Gastroesophageal sphincter (tissue), 4 donors: ENCODE measurements around the gene ZNF775. TPM values are rescaled to one million over a fixed set of nuclear protein-coding genes. Genes with fewer than 3 reads are reported as not detected.

Source experiments
- ATAC-seq: fragments of 150-250 bp; one replicate; pipeline ENCODE4 v1.9.1; 2016; ENCODE audit warnings: mild to moderate bottlenecking, moderate library complexity
- H3K27ac ChIP-seq, 4 donors: fragments of 200-600 bp; sonication (generic) in 3 of 4; 1 replicate in 3 of 4; 2 replicates in 1 of 4; pipeline ENCODE4 v1.5.1; 2016 to 2019
- H3K27me3 ChIP-seq: fragments of 200-600 bp; sonication (generic); one replicate; pipeline ENCODE4 v1.5.1; 2019
- H3K36me3 ChIP-seq, 2 donors: fragments of 200-600 bp; sonication (generic); one replicate each; pipeline ENCODE4 v1.5.1; 2019; ENCODE audit warnings: control low read depth in 1 of 2
- H3K4me1 ChIP-seq, 3 donors: fragments of 200-600 bp; sonication (generic); 1 replicate in 2 of 3; 2 replicates in 1 of 3; pipeline ENCODE4 v1.5.1; 2016 to 2019; ENCODE audit warnings: control low read depth in 2 of 3
- H3K4me3 ChIP-seq, 2 donors: fragments of 200-600 bp; sonication (generic); one replicate each; pipeline ENCODE4 v1.5.1; 2019; ENCODE audit warnings: mild to moderate bottlenecking in 1 of 2, moderate library complexity in 1 of 2
- H3K9me3 ChIP-seq, 3 donors: fragments of 200-600 bp; sonication (generic); one replicate each; pipeline ENCODE4 v1.5.1; 2017 to 2019; ENCODE audit warnings: control low read depth in 2 of 3
- CTCF ChIP-seq, 4 experiments: fragments of 200-600 bp in 2 of 4; fragments of 450-650 bp in 2 of 4; sonication (generic) in 1 of 4; IDR thresholded peaks; one replicate each; pipeline ENCODE4 v1.5.1; 2017 to 2019; ENCODE audit warnings: antibody characterized with exemption in 4 of 4, mild to moderate bottlenecking in 2 of 4, moderate library complexity in 2 of 4
- EP300 ChIP-seq: sonication (generic); formaldehyde crosslinking; IDR thresholded peaks from one replicate; pipeline ENCODE4 v1.6.1; 2017; ENCODE audit warnings: antibody characterized with exemption, mild to moderate bottlenecking
- POLR2A ChIP-seq, 2 donors: fragments of 450-650 bp; IDR thresholded peaks; one replicate each; pipeline ENCODE4 v1.6.1; 2017; ENCODE audit warnings: antibody characterized with exemption in 2 of 2, mild to moderate bottlenecking in 2 of 2, moderate library complexity in 1 of 2
- POLR2AphosphoS5 ChIP-seq: sonication (generic); formaldehyde crosslinking; IDR thresholded peaks from one replicate; pipeline ENCODE4 v1.6.1; 2017; ENCODE audit warnings: antibody characterized with exemption
- WGBS, 2 donors: methylation state at CpG; one replicate each; pipeline ENCODE4 v1.1.5; 2018; ENCODE audit warnings: low coverage in 1 of 2; 5-methylcytosine and 5-hydroxymethylcytosine counted together
- total RNA-seq, 4 donors: library from RNA; depleted of rRNA; stranded (reverse); fragments of >200 nt; gene quantifications; one replicate each; pipeline ENCODE4 v1.1.0, GENCODE V29; 2016

Gene ZNF775
- total RNA-seq, 4 donors from 2014 or later: 5.3 to 12.5 (median 10.5) TPM

- ATAC-seq: no peak
- Histone ChIP-seq H3K4me1 (peaks cover 0 to 42% (median 17%) of the 10 kb centered on the region in 3 donors), H3K36me3 (peaks cover 0 to 37% of the 10 kb centered on the region in 2 donors), H3K27ac (peak overlapping the region; percentile 91 to 95 (median 93)), H3K4me3 (peak overlapping the region; percentile 78 to 79), H3K9me3 (no peaks in the 10 kb centered on the region), H3K27me3 (no peaks in the 10 kb centered on the region)
- TF ChIP-seq CTCF (IDR thresholded peaks at IDR 0.05) (no peak), EP300 (no peak), POLR2AphosphoS5 (no peak), POLR2A (IDR thresholded peaks at IDR 0.05) (no peak)
- WGBS, 2 donors: 10% methylated on average over 2 of the region's 2 CpGs; no CpG with 5 or more reads in 1 of the 2 donors
These were observed 27.1 kb downstream of the ZNF775 start for GRCh38 chr7:150406312-150406566.

- Histone ChIP-seq H3K27me3 (no peaks in the 10 kb centered on the region), H3K4me3 (peak overlapping the region in 1 of 2 donors; percentile 79), H3K9me3 (no peaks in the 10 kb centered on the region), H3K4me1 (peaks cover 0 to 42% (median 17%) of the 10 kb centered on the region in 3 donors), H3K27ac (peak overlapping the region; percentile 91 to 95 (median 93)), H3K36me3 (peaks cover 0 to 42% of the 10 kb centered on the region in 2 donors)
- 13 to 32% methylated on average over 4 to 8 of the region's 10 CpGs for WGBS, 2 donors
- ATAC-seq: no peak
- TF ChIP-seq POLR2AphosphoS5 (peak; percentile 37), CTCF (IDR thresholded peaks at IDR 0.05) (no peak)
These were observed 27.7 kb downstream of the ZNF775 start for GRCh38 chr7:150406567-150407421.

GRCh38 chr7:150407588-150408392, 28.7 kb downstream of the ZNF775 start:
- Histone ChIP-seq H3K36me3 (peaks cover 0 to 42% of the 10 kb centered on the region in 2 donors), H3K27ac (peak overlapping the region; percentile 91 to 95 (median 93)), H3K9me3 (no peaks in the 10 kb centered on the region), H3K4me1 (peaks cover 0 to 42% (median 17%) of the 10 kb centered on the region in 3 donors), H3K4me3 (no peak overlapping the region), H3K27me3 (no peaks in the 10 kb centered on the region)
- WGBS, 2 donors: no CpG with 5 or more reads among the region's 91 CpGs
- TF ChIP-seq POLR2AphosphoS5 (no peak), POLR2A (IDR thresholded peaks at IDR 0.05) (peak in 1 of 2 donors; percentile 5), EP300 (no peak), CTCF (IDR thresholded peaks at IDR 0.05) (no peak)
- no peak for ATAC-seq

GRCh38 chr7:150408393-150409299, 29.5 kb downstream of the ZNF775 start:
- ATAC-seq: no peak
- Histone ChIP-seq H3K9me3 (no peaks in the 10 kb centered on the region), H3K27ac (peak overlapping the region in 2 of 4 donors; percentile 10 to 31), H3K27me3 (no peaks in the 10 kb centered on the region), H3K36me3 (peaks cover 0 to 42% of the 10 kb centered on the region in 2 donors), H3K4me3 (no peak overlapping the region), H3K4me1 (peaks cover 0 to 34% (median 16%) of the 10 kb centered on the region in 3 donors)
- 54 to 90% methylated on average over 2 to 3 of the region's 22 CpGs for WGBS, 2 donors
- TF ChIP-seq EP300 (no peak), POLR2A (IDR thresholded peaks at IDR 0.05) (no peak), CTCF (IDR thresholded peaks at IDR 0.05) (no peak), POLR2AphosphoS5 (no peak)
